ENCODE data around the gene PAFAH2. TPM values are rescaled to one million over a fixed set of nuclear protein-coding genes. Genes with fewer than 3 reads are reported as not detected.

The PAFAH2 gene
- total RNA-seq, 1 experiment from 2014 or later = 8.5 TPM

DNA sequence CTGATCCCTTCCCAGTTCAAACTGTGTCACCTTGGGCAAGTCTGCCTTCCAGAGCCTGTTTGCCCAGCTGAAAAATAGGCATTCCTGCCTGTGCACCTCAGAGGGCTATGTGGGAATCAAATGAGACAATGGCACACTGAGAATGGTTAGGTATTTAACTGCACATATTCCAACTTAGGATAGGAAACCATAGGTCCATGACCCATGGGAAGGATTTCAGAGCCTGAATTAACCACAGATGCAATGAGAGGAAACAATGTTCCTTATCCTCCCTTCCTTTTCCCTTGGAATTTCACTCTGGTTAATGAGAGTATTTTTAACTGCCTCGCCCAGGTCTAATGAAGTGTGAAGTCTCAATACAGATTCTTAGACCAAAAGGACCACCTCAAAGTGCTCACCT, 12.7 kb downstream of the PAFAH2 start:
- H3K36me3 ChIP-seq (ENCODE audit: control insufficient read depth, insufficient read depth, low read length) = no peaks in the 10 kb centered on the region
- H3K27ac ChIP-seq (ENCODE audit: low read length) = no peak overlapping the region
- TF ChIP-seq, protein P1, sequence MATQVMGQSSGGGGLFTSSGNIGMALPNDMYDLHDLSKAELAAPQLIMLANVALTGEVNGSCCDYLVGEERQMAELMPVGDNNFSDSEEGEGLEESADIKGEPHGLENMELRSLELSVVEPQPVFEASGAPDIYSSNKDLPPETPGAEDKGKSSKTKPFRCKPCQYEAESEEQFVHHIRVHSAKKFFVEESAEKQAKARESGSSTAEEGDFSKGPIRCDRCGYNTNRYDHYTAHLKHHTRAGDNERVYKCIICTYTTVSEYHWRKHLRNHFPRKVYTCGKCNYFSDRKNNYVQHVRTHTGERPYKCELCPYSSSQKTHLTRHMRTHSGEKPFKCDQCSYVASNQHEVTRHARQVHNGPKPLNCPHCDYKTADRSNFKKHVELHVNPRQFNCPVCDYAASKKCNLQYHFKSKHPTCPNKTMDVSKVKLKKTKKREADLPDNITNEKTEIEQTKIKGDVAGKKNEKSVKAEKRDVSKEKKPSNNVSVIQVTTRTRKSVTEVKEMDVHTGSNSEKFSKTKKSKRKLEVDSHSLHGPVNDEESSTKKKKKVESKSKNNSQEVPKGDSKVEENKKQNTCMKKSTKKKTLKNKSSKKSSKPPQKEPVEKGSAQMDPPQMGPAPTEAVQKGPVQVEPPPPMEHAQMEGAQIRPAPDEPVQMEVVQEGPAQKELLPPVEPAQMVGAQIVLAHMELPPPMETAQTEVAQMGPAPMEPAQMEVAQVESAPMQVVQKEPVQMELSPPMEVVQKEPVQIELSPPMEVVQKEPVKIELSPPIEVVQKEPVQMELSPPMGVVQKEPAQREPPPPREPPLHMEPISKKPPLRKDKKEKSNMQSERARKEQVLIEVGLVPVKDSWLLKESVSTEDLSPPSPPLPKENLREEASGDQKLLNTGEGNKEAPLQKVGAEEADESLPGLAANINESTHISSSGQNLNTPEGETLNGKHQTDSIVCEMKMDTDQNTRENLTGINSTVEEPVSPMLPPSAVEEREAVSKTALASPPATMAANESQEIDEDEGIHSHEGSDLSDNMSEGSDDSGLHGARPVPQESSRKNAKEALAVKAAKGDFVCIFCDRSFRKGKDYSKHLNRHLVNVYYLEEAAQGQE (IDR thresholded peaks at IDR 0.05; ENCODE audit: insufficient read depth in 1 of 2, low read depth in 2 of 2, low read length in 1 of 2) = no peak
- TF ChIP-seq, protein P2, sequence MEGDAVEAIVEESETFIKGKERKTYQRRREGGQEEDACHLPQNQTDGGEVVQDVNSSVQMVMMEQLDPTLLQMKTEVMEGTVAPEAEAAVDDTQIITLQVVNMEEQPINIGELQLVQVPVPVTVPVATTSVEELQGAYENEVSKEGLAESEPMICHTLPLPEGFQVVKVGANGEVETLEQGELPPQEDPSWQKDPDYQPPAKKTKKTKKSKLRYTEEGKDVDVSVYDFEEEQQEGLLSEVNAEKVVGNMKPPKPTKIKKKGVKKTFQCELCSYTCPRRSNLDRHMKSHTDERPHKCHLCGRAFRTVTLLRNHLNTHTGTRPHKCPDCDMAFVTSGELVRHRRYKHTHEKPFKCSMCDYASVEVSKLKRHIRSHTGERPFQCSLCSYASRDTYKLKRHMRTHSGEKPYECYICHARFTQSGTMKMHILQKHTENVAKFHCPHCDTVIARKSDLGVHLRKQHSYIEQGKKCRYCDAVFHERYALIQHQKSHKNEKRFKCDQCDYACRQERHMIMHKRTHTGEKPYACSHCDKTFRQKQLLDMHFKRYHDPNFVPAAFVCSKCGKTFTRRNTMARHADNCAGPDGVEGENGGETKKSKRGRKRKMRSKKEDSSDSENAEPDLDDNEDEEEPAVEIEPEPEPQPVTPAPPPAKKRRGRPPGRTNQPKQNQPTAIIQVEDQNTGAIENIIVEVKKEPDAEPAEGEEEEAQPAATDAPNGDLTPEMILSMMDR (IDR thresholded peaks at IDR 0.05) = no peak
- TF ChIP-seq SIN3A (IDR thresholded peaks at IDR 0.05; ENCODE audit: borderline replicate concordance, insufficient read depth, low read depth, low read length) (no peak), POLR2AphosphoS5 (IDR thresholded peaks at IDR 0.05; ENCODE audit: low read depth, low read length) (no peak), TCF7L2 (IDR thresholded peaks at IDR 0.05; ENCODE audit: low read depth, low read length) (no peak)
- H3K4me3 ChIP-seq (ENCODE audit: low read depth in 2 of 2, low read length in 2 of 2) = no peak overlapping the region
- H3K9me3 ChIP-seq (ENCODE audit: control insufficient read depth, insufficient read depth, low read depth, low read length) = no peaks in the 10 kb centered on the region
- H3K27me3 ChIP-seq (ENCODE audit: control insufficient read depth, insufficient read depth, low read length) = no peaks in the 10 kb centered on the region
- no peak for ATAC-seq
- no TSS peak for BruUV-seq (replicated peaks)
- DNase-seq (ENCODE audit: low read depth, low spot score) = no peak
- peaks cover 3% of the 10 kb centered on the region; the same call in 1 of the 2 replicates for H3K4me1 ChIP-seq (ENCODE audit: control insufficient read depth, insufficient read depth, low read length)
- intact Hi-C loops (cut with micrococcal nuclease; ENCODE audit: unreplicated experiment) (no loop called here), in situ Hi-C loops (cut with HindIII; ENCODE audit: low pct_unique_long_range_greater_than_20kb, low sequenced_read_pairs) (no loop called here)
- ChIA-PET POLR2A (no interaction called here), CTCF (no interaction called here)

DNA sequence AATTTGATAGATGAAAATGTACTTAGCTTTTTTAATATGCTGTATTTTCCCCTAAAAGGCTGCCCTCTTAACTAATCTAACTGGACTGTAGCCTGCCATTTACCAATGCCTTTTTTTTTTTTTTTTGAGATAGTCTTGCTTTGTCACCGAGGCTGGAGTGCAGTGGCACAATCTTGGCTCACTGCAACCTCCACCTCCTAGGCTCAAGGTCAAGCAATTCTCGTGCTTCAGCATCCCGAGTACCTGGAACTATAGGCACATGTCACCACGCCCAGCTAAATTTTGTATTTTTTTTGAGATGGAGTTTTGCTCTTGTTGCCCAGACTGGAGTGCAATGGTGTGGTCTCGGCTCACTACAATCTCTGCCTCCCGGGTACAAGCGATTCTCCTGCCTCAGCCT, 18.7 kb downstream of the PAFAH2 start:
- Histone ChIP-seq H3K36me3 (ENCODE audit: control insufficient read depth, insufficient read depth, low read length) (no peaks in the 10 kb centered on the region), H3K4me3 (ENCODE audit: low read depth in 2 of 2, low read length in 2 of 2) (no peak overlapping the region), H3K27me3 (ENCODE audit: control insufficient read depth, insufficient read depth, low read length) (no peaks in the 10 kb centered on the region), H3K4me1 (ENCODE audit: control insufficient read depth, insufficient read depth, low read length) (no peaks in the 10 kb centered on the region), H3K9me3 (ENCODE audit: control insufficient read depth, insufficient read depth, low read depth, low read length) (no peaks in the 10 kb centered on the region), H3K27ac (ENCODE audit: low read length) (no peak overlapping the region)
- ChIA-PET POLR2A (interaction anchor here (0.6 kb wide), 1 partner anchor 149 kb away, joined by 4 read pairs; no protein-coding TSS in a partner anchor), CTCF (no interaction called here)
- ATAC-seq (no peak), DNase-seq (ENCODE audit: low read depth, low spot score) (no peak)
- intact Hi-C loops (cut with micrococcal nuclease; ENCODE audit: unreplicated experiment) (no loop called here), in situ Hi-C loops (cut with HindIII; ENCODE audit: low pct_unique_long_range_greater_than_20kb, low sequenced_read_pairs) (no loop called here)
- BruUV-seq (replicated peaks) = no TSS peak
- TF ChIP-seq SIN3A (IDR thresholded peaks at IDR 0.05; ENCODE audit: borderline replicate concordance, insufficient read depth, low read depth, low read length) = no peak
- TF ChIP-seq POLR2AphosphoS5 (IDR thresholded peaks at IDR 0.05; ENCODE audit: low read depth, low read length) = no peak
- TF ChIP-seq TCF7L2 (IDR thresholded peaks at IDR 0.05; ENCODE audit: low read depth, low read length) = no peak
- TF ChIP-seq, protein P2 (IDR thresholded peaks at IDR 0.05) = no peak
- TF ChIP-seq, protein P1 (IDR thresholded peaks at IDR 0.05; ENCODE audit: insufficient read depth in 1 of 2, low read depth in 2 of 2, low read length in 1 of 2) = no peak

Measured in Panc1 (cell line).